HG02852 (cell line): ENCODE results near the gene ARHGEF18.
"Not testable (repeated sequence)": the region's sequence is repeated elsewhere in the genome, so short reads cannot be mapped to it uniquely, and the experiment has no call there.

Source experiments
- ATAC-seq: cut with Tn5 transposase; IDR thresholded peaks from one replicate; pipeline ENCODE4 v1.9.1; 2021; ENCODE audit warnings: mild to moderate bottlenecking, moderate library complexity; ENCODE audit not compliant: unreplicated experiment

Gene ARHGEF18

GRCh38 chr19:7346488-7346971, 2.2 kb upstream of the ARHGEF18 start:
- ATAC-seq: no peak

- not testable (repeated sequence) for ATAC-seq
These were observed 1.7 kb upstream of the ARHGEF18 start for GRCh38 chr19:7346997-7347396.

GRCh38 chr19:7349231-7349591, 474 bp downstream of the ARHGEF18 start:
- no peak for ATAC-seq

- ATAC-seq: no peak
These were observed 1.4 kb downstream of the ARHGEF18 start for GRCh38 chr19:7349961-7350711.

- ATAC-seq: no peak
These were observed 3.1 kb downstream of the ARHGEF18 start for GRCh38 chr19:7351861-7352260.

- no peak for ATAC-seq
These were observed 6.5 kb downstream of the ARHGEF18 start for GRCh38 chr19:7355151-7355820.

GRCh38 chr19:7355871-7356270, 7.1 kb downstream of the ARHGEF18 start:
- ATAC-seq: no peak

GRCh38 chr19:7356899-7357627, 8.3 kb downstream of the ARHGEF18 start:
- no peak for ATAC-seq

GRCh38 chr19:7358102-7358597, 9.4 kb downstream of the ARHGEF18 start:
- ATAC-seq: no peak

GRCh38 chr19:7360393-7360984, 11.8 kb downstream of the ARHGEF18 start:
- ATAC-seq: no peak

GRCh38 chr19:7363225-7363624, 14.5 kb downstream of the ARHGEF18 start:
- ATAC-seq: no peak

- ATAC-seq: no peak
These were observed 18.1 kb downstream of the ARHGEF18 start for GRCh38 chr19:7366701-7367420.

- no peak for ATAC-seq
These were observed 19.7 kb downstream of the ARHGEF18 start for GRCh38 chr19:7368456-7368855.

- ATAC-seq: not testable (repeated sequence)
These were observed 20.1 kb downstream of the ARHGEF18 start for GRCh38 chr19:7368866-7369265.

GRCh38 chr19:7370546-7370945, 21.8 kb downstream of the ARHGEF18 start:
- ATAC-seq: no peak

- no peak for ATAC-seq
These were observed 22.3 kb downstream of the ARHGEF18 start for GRCh38 chr19:7371001-7371400.

GRCh38 chr19:7372810-7373209, 24.1 kb downstream of the ARHGEF18 start:
- ATAC-seq: no peak

GRCh38 chr19:7373862-7374261, 25.1 kb downstream of the ARHGEF18 start:
- ATAC-seq: no peak

- ATAC-seq: no peak
These were observed 27.6 kb downstream of the ARHGEF18 start for GRCh38 chr19:7376151-7376852.

GRCh38 chr19:7377196-7377595, 28.5 kb downstream of the ARHGEF18 start:
- no peak for ATAC-seq
